22Rv1 (cell line): ENCODE measurements around the gene ASXL1.

Experiments
- CTCF ChIP-seq: fragments of 450-650 bp; IDR thresholded peaks from 2 replicates; pipeline ENCODE4 v1.5.1; 2017; ENCODE audit warnings: mild to moderate bottlenecking
- ZFX ChIP-seq: fragments of 450-650 bp; IDR thresholded peaks from 2 replicates; pipeline ENCODE4 v1.6.1; 2017; ENCODE audit warnings: antibody characterized with exemption, borderline replicate concordance

- TF ChIP-seq CTCF (no peak), ZFX (no peak)
These were observed 102.7 kb downstream of the ASXL1 start for GRCh38 chr20:32460683-32461320.
